ENCODE data around the gene SNX11.

SNX11 gene

GRCh38 chr17:48132385-48132784, 24.8 kb downstream of the SNX11 start:
- no peak for DNase-seq (ENCODE audit: low spot score)

DNA sequence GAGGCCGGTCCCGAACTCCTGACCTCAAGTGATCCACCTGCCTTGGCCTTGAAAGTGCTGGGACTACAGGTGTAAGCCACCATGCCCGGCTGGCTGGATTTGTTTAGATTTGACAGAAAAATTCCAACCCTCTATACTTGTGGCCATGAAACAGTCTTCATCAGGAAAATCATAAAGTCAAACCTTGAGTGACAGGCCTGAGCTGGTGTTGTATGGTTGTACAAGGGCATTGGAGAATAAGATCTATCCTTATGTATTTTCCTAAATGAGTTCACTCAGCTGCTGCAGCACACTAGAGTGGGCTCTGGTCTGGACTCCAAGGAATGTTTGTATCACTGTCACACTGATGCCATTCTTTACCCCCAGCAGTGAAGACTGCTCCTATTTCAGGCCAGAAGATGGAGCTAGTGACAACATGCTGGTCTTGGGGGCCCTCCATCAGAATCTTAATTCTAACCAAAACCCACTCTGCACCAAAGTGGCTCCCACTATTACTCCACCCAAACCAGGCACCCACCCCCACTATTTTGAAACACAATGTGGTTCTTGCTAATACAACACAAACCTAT, 27.4 kb downstream of the SNX11 start:
- no peak for DNase-seq (ENCODE audit: low spot score)

- DNase-seq (ENCODE audit: low spot score): no peak
Observed at GRCh38 chr17:48137656-48138055, 30.1 kb downstream of the SNX11 start.

DNA sequence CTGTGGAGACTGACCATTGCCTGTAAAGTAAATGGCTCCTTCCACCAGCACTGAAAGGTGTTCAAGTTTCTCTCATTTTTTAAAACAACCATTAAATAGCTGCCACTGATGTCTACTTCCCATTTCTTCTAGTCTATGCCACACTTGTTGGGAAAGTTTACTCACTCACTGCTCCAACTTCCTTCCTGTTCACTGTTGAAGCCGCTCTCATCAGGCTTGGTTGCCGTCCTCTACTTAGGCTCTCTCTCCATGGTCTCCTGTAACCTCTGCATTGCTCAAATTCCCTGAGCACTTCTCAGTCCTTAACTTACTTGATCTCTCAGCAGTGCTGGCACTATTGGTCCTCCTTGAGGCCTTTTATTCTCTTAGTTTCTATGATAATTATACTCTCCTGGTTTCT, 32.4 kb downstream of the SNX11 start:
- DNase-seq (ENCODE audit: low spot score): no peak

- no peak for DNase-seq (ENCODE audit: low spot score)
Observed at GRCh38 chr17:48143629-48144028, 36.1 kb downstream of the SNX11 start.

GRCh38 chr17:48144231-48144630, 36.7 kb downstream of the SNX11 start:
- no peak for DNase-seq (ENCODE audit: low spot score)

- DNase-seq (ENCODE audit: low spot score): no peak
Observed at GRCh38 chr17:48144976-48145798, 37.6 kb downstream of the SNX11 start.

- DNase-seq (ENCODE audit: low spot score): no peak
Observed at GRCh38 chr17:48148029-48148770, 40.6 kb downstream of the SNX11 start.

- DNase-seq (ENCODE audit: low spot score): no peak
Observed at GRCh38 chr17:48148854-48149786, 41.6 kb downstream of the SNX11 start.

DNA sequence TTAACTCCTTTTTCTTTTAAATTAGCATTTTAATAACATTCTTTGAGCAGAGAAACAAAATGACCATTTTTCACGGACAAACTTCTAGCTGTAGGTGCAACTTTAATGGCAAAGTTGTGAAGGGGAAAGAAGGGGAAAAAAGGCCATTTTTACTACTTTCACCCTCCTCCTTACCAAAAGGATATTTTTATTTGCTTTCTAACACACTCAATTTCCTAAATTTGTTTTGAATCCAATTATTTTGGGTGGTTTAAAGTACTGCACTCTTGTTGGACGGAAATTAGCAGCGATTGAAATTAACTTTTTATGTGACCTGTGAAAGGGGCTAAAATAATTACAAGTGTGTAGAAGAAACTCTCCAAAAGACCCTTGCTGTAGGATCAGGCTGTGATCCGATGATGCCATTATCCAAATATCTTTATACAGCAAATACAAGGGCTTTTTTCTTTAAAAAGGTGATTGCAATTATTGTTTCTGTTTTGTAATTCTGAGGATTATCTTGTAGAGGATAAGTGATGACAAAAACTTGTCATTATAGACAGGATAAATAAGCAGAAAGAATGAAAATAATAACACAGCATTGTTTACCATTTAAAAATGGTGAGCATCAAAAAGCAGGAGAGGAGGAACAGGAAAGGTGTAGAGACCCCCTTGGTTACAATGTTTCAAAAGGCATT, 42.4 kb downstream of the SNX11 start:
- no peak for DNase-seq (ENCODE audit: low spot score)

DNA sequence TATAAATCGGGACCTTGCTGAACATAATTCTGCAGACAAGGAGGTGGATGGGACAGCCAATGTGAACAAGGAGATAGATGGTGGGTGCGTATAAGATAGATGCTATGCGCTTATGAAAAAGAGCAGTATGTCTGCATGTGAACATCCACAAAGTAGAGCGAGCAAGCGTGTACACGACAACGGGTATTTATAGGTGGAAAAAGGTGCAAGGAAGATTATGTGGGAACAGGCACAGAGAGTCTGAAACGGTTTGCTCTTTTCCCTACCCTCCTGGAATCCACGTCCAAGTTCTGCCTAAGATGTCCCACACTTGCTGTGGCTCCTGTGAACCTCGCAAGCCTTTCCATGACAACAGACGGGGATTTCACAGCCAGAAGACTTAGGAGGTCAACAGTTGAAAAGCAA, 43.0 kb downstream of the SNX11 start:
- no peak for DNase-seq (ENCODE audit: low spot score)

- no peak for DNase-seq (ENCODE audit: low spot score)
Observed at GRCh38 chr17:48151220-48151619, 43.7 kb downstream of the SNX11 start.

DNA sequence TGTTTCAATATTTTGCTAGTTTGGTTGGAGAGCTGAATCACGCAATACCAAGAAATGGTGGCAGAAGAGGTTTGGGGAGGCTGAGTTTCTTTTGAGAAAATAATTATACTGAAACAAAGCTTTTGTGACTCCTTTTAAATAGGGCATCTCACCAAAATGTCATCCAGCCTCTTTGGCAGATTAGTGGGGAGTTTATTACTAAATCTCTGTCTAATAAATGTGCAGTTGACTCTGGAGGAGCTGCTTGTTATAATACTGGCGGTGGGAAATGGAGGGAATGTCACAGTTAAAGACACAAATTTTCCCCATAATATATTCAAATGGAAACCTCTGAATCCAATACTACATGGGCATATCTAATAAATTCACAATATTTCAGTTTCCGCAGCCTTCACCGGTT, 44.7 kb downstream of the SNX11 start:
- DNase-seq (ENCODE audit: low spot score): no peak

GRCh38 chr17:48153691-48154358, 46.3 kb downstream of the SNX11 start:
- DNase-seq (ENCODE audit: low spot score): peak; percentile 66

GRCh38 chr17:48155889-48156611, 48.5 kb downstream of the SNX11 start:
- DNase-seq (ENCODE audit: low spot score): no peak

GRCh38 chr17:48159232-48159631, 51.7 kb downstream of the SNX11 start:
- no peak for DNase-seq (ENCODE audit: low spot score)

DNA sequence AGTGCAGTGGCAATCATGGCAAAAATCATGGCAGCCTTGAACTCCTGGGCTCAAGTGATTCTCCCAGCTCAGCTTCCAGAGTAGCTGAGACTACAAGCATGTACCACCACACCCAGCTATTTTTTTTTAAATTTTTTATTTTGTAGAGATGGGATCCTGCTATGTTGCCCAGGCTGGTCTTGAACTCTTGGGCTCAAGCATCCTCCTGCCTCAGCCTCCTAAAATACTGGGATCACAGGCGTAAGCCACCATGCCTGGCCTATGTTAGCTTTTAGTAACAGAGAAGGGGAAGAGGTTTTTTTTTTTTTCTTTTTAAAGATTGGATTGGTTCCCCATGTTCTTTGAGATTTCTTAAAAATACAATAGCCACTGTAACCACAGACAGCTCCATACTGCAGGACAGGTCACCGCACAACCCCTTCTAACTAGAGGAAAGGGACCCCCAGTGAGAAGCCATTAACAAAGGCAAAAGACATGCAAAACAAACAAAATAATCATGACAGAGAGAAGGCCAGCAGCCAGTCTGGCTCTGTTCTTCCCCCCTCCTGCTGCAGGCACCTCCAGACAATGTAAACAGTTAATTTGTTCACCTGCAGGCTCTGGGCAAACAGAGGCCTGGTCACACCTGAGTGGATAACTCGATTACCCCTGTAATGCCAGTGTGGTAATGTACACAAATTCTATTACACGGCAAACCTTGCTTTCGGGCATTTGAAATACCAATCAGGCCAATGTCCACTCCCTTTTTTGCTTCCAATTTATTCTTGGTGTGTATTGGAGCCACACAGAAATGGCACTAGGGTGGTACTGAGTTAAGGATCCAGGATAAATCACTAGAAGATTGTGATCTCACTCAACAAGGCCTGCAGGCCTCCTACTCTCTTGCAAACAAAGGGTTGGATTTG, 52.9 kb downstream of the SNX11 start:
- no peak for DNase-seq (ENCODE audit: low spot score)

- DNase-seq (ENCODE audit: low spot score): no peak
Observed at GRCh38 chr17:48161127-48161905, 53.8 kb downstream of the SNX11 start.

All from ecto neural progenitor cell (in vitro differentiated cells).